H1 (cell line): ENCODE data around the gene NBEA. TPM values are rescaled to one million over a fixed set of nuclear protein-coding genes. Genes with fewer than 3 reads are reported as not detected.

Experiments used
- TAF7 ChIP-seq: optimal IDR thresholded peaks from 2 replicates; pipeline ENCODE3; 2011; ENCODE audit warnings: low read depth, mild to moderate bottlenecking, inconsistent platforms, low read length, moderate library complexity, borderline replicate concordance
- polyA plus RNA-seq, 7 experiments: library from polyadenylated mRNA; depleted of rRNA in 3 of 7; stranded (reverse) in 5 of 7; unstranded in 2 of 7; fragments of >200 nt in 5 of 7; fragments of 200-250 nt in 2 of 7; gene quantifications; 1 replicate in 5 of 7; 2 replicates in 1 of 7; 4 replicates in 1 of 7; pipeline versions ENCODE4 v1.2.1 to v1.2.3, GENCODE V29; 2011 to 2013; ENCODE audit warnings: missing spikeins in 2 of 7, mixed read lengths in 2 of 7
- total RNA-seq: library from RNA; stranded (reverse); fragmentation: NEBNext Ultra II Directional; extraction: Animal tissue kit (Norgen Biotek cat#: 25700); gene quantifications from 2 replicates; pipeline ENCODE4 v1.2.1, GENCODE V29; 2021

Gene NBEA
- total and polyA plus RNA-seq, 2 of the 8 experiments (the other 6 are each of a cell fraction or from before 2014, with no cell fraction given): 14.2 to 21.5 TPM

- no peak for TF ChIP-seq TAF7
Observed at GRCh38 chr13:34935841-34936240, 6.2 kb upstream of the NBEA start (continued).
